ENCODE data around the gene ACAN.
A peak's percentile ranks its signal among the peaks of the same experiment; 100 is the strongest.

ACAN gene

GRCh38 chr15:88877415-88877814 lies 74.2 kb downstream of the ACAN start:
- TF ChIP-seq CTCF (IDR thresholded peaks at IDR 0.05; ENCODE audit: low read length, missing control alignments), result no peak
- H3K4me3 ChIP-seq (replicated peaks; ENCODE audit: low read depth, low read length), result no peak overlapping the region
- no peak for DNase-seq (ENCODE audit: low read depth)

- no peak for TF ChIP-seq CTCF (IDR thresholded peaks at IDR 0.05; ENCODE audit: low read length, missing control alignments)
- H3K4me3 ChIP-seq (replicated peaks; ENCODE audit: low read depth, low read length), result no peak overlapping the region
Measured at GRCh38 chr15:88877906-88878305, 74.7 kb downstream of the ACAN start.

GRCh38 chr15:88878720-88879184 lies 75.5 kb downstream of the ACAN start:
- TF ChIP-seq CTCF (IDR thresholded peaks at IDR 0.05; ENCODE audit: low read length, missing control alignments), result peak; percentile 82
- peak; percentile 55 for DNase-seq (ENCODE audit: low read depth)
- H3K4me3 ChIP-seq (replicated peaks; ENCODE audit: low read depth, low read length), result no peak overlapping the region

More at GRCh38 chr15:88877906-88878305, 74.7 kb downstream of the ACAN start:
- DNase-seq (ENCODE audit: low read depth), result no peak

GRCh38 chr15:88880944-88881740 lies 77.9 kb downstream of the ACAN start:
- no peak for DNase-seq (ENCODE audit: low read depth)
- TF ChIP-seq CTCF (IDR thresholded peaks at IDR 0.05; ENCODE audit: low read length, missing control alignments), result no peak
- no peak overlapping the region for H3K4me3 ChIP-seq (replicated peaks; ENCODE audit: low read depth, low read length)

GRCh38 chr15:88881775-88882174 lies 78.5 kb downstream of the ACAN start:
- TF ChIP-seq CTCF (IDR thresholded peaks at IDR 0.05; ENCODE audit: low read length, missing control alignments), result no peak
- H3K4me3 ChIP-seq (replicated peaks; ENCODE audit: low read depth, low read length), result no peak overlapping the region
- no peak for DNase-seq (ENCODE audit: low read depth)

- TF ChIP-seq CTCF (IDR thresholded peaks at IDR 0.05; ENCODE audit: low read length, missing control alignments), result no peak
- peak; percentile 66 for DNase-seq (ENCODE audit: low read depth)
Measured at GRCh38 chr15:88882785-88883184, 79.5 kb downstream of the ACAN start.

More at GRCh38 chr15:88882785-88883184, 79.5 kb downstream of the ACAN start:
- H3K4me3 ChIP-seq (replicated peaks; ENCODE audit: low read depth, low read length), result no peak overlapping the region
